ENCODE results near the gene FBXL7.

FBXL7 gene

DNA sequence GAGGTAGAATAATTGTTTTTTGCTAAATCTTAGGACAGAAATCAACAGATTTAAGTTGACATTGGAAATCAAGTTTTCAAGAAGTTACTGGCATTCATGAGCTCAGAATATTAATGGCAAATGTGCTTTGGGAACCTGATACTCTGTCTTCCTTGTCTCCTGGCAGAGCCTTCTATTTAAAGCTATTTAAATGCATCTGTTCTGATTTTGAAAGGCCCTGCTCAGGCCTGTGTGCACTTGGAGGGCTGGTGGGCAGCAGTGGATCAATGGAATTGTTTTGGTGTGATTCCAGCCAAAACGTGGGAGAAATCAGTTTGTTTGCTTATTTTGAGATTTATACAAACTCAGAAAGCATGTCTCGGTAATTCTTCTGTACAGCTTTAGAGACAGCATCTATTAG lies 38.5 kb downstream of the FBXL7 start:
- no peak for DNase-seq (ENCODE audit: low read depth in 1 of 2, low spot score in 1 of 2)

DNA sequence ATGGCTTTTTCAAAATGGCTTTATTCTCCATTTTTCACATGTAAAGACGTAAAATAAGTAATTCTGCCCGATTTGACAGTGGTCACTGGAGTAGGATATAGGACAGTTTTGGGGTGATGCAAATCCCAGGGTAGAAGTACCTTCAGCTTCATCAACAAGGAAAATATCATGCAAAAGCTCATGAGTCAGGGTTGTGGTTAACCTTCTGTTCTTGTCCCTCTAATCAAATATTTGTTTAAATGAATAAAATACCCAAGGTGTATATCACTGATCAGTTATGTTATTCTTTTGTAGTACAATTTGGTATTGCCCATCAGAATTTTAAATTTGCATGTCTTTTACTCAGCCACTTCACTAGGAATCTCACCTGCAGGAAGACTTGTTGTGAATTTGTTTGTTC lies 40.0 kb downstream of the FBXL7 start:
- DNase-seq (ENCODE audit: low read depth in 1 of 2, low spot score in 1 of 2), result no peak

DNA sequence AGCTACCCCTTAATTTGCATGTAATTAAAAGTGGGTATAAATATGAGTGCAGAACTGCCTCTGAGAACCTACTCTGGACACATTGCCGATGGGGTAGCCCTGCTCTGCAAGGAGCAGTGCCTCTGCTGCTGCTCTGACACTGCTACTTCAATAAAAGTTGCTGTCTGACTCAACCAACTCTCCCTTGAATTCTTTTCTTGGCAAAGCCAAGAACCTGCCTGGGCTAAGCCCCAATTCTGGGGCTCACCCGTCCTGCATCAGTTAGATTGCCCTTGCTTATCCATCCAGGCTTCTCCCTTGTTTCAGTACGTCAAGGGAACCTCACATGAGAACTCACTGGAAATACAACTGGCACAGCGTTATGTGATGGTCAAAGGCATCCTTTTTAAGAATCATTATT lies 44.1 kb downstream of the FBXL7 start:
- DNase-seq (ENCODE audit: low read depth in 1 of 2, low spot score in 1 of 2), result no peak

DNA sequence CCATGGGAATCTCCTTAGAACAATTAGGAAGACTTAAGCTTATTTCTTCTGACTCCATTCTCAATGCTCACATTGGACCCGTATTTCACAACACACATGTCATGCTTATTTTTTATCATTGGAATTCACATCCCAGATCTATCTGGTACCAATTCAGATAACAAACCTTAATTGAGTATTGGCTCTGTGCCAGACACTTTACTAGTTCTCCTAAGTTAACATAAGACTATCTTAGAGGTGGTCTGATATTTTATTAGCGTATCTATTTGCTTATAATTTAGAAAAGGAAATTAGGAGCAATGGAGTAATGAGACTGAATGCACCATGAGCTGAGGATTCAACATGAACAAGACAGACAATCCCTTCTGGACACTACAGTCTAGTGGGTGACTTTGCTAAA lies 45.1 kb downstream of the FBXL7 start:
- no peak for DNase-seq (ENCODE audit: low read depth in 1 of 2, low spot score in 1 of 2)

DNA sequence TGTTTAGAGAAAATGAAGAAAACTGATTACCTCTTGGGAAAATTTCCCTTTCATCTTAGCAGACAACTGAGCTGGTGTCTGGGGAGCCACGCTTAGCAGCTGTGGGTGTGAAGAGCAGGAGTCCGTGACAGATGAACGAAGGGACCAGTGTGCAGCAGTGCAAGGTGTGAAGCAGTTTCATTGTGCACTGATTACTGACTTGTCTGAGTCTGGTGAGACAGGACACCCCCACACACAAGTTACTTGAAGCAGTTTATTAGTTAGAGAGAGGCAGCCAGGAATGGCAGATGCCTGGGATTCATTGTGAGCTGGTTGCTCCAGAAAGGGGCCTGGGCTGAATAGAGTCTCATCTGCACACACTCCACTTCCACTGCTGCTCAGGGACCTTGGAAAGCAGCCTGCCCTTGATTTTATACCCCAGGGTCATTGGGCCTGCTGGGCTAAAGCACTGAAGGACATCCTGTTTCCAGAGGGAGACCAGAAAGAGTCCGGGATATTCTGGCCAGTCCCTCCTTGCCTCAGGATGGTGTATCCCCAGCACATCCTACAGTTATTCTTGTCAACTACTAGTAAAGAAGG lies 47.4 kb downstream of the FBXL7 start:
- DNase-seq (ENCODE audit: low read depth in 1 of 2, low spot score in 1 of 2), result no peak

DNA sequence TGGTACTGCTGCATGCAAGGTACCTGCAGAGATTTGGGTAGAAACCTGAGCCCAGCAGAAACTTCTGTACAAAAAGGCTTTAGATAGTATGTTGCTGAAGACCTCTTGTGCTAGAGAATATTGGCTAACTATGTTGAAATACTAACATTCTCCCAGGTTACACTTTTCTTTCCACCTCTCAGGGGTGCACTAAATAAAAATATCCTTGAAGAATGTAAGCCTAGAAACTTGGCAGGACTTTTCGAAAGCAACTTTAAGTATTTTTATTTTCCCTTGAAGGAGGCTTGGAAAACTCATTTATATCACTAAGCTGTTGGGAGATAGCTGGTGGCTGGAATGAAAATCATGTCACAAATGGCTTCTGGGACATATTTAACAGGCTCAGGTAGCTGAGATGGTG lies 50.0 kb downstream of the FBXL7 start:
- DNase-seq (ENCODE audit: low read depth in 1 of 2, low spot score in 1 of 2), result no peak

DNA sequence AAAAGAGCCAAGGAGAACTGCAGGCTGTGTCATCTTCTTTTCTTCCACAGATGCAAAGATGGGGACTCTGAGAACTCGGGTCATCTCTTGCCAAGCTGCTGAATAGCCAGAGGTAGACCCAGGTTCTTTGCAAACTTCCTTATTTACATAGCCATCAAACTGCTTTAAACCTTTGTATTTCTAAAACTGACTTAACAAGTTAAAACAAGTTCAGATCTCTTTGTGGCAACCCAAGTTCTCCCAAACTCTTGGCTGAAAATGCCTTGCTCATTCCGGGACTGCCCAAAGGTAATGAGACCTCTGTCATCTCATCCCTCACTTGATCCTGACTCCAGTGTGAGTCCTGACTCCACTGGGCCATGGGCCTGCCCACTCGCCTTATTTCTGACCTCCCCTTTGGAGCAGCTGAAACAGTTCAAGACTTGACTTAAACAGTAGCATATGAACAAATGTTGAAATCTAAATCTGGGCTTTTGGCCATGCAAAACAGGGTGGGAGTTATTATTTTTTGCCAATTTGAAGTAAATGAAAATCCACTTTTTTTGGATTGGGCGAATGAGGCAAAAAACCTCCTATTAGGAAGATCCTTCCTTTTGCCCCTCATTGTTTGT lies 50.6 kb downstream of the FBXL7 start:
- DNase-seq (ENCODE audit: low read depth in 1 of 2, low spot score in 1 of 2), result no peak

DNA sequence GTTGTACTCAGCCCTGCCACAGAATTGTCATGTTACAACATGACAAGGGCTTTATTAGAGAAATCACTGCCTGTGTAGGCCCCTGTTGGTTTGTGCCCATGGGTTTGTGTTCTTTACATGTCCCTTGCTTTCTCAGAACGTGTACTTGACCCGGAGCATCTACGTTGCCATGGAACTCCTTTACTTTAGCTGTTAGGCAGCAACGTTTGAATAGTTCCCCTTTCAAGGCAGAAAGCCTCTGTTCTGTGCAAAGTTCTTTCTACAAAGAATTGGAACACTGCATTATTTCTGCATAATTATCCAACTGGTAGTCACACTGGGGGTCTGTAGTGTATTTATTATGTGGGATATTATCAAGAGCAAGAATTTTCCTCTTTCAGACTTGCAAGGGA lies 51.1 kb downstream of the FBXL7 start:
- DNase-seq (ENCODE audit: low read depth in 1 of 2, low spot score in 1 of 2), result no peak

DNA sequence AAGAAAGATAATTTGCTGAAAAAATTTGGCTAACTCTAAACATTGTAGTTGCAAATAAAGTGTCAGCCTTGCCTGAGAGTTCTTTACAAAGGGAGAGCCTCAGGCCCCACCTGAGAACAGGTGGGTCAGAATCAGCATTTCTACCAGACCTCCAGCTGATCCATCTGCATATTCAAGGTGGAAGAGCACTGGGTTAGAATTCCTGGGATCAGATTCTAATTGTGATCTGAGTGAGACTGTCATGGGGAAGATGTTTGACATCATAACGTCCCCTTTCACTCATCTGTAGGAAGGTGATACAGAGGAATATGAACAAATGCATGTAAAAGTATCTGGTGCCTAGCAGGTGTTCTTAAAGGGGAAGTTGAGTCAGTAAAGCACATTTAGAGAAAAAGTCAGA lies 54.6 kb downstream of the FBXL7 start:
- no peak for DNase-seq (ENCODE audit: low read depth in 1 of 2, low spot score in 1 of 2)

DNA sequence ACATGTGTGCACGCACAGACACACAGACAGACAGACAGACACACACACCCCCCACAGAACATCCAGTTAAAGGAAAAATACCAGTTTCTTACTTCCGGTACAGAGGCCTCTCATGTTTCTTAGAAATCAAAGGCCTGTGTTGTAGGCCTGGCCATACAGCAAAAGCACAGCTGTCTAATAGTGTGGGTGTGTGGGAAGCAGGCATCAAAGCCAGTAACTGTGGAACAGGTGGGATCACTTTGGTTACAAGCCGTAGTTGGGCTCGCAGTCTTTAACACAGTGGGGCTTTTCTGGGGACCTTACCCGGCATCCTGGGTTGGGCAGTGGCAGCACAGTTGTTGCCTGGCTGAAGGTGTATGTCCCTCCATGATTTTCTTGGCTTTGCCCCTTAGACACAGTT lies 55.2 kb downstream of the FBXL7 start:
- no peak for DNase-seq (ENCODE audit: low read depth in 1 of 2, low spot score in 1 of 2)

DNA sequence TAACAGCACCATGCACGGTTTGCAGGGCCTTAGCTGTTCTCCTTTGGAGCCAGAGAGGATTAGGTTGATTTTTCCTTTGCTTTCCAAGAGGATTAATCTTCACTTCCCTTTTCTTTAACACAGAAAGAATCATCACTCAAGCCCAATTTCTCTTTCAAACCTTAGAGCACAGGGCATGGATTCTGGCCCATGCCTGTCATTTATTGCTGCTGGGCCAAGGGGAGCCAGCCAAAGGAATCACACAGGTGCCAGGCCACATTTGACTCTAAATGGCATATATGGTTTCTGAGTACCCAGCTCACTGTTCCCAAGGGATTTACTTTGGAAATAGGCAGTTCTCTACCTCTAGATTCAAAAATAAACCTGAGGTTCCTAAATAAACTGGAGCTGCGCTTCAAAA lies 58.3 kb downstream of the FBXL7 start:
- DNase-seq (ENCODE audit: low read depth in 1 of 2, low spot score in 1 of 2), result no peak

DNA sequence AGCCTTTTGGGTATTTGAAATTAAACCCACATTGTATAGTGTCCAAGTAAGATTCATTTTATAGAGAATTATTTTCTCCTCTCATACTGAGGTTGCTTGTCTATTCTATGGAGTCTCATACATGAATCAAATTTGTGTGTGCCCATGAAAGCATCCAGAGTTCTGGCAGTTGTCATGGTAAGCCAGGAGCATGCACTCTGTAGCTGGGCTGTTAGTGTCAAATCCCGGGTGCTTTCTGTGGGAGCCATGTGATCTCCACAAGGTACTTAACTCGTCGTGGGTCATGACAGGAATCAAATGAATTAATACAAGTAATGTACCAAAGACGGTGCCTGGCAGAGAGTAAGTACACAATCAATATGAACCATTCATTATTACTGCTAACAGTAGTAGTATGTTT lies 58.7 kb downstream of the FBXL7 start:
- DNase-seq (ENCODE audit: low read depth in 1 of 2, low spot score in 1 of 2), result no peak

DNA sequence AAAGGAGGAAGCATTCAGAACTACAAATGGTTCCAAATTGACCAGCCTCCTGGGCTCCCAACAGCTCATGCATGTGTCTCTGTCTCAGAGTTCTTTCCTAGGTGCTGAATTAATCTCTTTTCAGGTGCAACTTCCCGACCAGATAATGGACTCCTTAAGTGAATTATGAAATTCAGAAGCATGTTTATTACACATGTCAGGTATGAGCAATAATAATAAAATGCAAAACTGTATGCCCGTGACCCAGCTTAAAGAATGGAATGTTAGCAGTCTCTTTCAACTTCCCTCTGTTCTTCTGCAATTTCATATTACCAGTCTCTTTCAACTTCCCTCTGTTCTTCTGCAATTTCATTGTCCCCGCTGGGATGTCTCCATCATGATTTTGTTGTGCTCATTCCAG lies 60.4 kb downstream of the FBXL7 start:
- no peak for DNase-seq (ENCODE audit: low read depth in 1 of 2, low spot score in 1 of 2)

DNA sequence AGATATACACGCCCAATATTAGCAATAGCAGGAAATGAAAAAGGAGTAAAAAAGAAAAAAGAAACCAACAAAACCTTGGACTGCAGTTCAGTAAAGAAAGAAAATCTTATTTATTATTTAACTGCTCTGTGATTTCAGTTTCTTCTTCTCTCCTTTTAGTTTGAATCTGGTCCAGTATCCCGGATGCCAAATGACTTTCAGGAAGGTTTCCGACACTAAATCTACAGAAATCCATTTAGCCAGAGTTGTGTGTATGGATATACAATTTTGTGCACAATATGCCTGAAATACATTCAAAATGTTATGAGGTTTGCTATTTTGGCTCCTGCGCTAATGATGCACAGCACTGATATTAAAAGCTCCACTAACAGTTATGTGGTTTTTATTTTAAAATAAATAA lies 64.5 kb downstream of the FBXL7 start:
- DNase-seq (ENCODE audit: low read depth in 1 of 2, low spot score in 1 of 2), result no peak

DNA sequence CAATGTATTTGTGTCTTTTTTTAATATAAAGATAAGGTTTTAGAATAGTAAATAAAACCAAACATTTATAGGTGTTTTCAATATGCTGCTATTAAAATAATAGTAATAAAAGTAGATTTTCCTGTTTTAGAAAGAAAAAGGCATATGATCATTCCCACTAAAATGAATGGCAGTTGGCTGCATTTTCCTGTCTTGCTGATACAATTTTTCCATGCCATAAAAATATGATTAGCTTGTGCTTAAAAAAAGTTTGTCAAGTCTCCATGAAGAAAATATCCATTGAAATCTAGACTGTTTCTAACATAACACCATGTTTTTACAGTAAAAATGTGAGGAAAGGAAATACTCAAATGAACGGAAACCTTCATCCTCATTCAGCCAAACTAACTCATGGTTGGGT lies 65.0 kb downstream of the FBXL7 start:
- no peak for DNase-seq (ENCODE audit: low read depth in 1 of 2, low spot score in 1 of 2)

DNA sequence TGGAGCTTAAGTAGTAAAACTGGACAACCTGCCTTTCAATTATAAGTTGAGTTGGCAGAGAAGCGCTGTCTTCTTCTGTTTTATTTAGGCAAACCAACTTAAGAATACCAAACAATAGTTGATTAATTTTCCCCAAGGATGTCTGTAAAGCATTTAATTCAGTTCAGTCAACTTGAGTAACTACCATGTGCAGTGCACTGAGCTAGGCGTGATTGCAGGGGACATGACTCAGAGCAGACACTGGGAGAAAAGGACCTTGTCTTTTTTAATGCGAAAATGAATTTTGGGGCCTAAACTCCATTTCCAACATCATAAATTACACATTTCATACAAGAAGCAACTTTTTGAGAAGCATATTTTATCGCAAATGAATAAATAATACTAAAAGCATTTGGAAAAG lies 66.3 kb downstream of the FBXL7 start:
- DNase-seq (ENCODE audit: low read depth in 1 of 2, low spot score in 1 of 2), result no peak

DNA sequence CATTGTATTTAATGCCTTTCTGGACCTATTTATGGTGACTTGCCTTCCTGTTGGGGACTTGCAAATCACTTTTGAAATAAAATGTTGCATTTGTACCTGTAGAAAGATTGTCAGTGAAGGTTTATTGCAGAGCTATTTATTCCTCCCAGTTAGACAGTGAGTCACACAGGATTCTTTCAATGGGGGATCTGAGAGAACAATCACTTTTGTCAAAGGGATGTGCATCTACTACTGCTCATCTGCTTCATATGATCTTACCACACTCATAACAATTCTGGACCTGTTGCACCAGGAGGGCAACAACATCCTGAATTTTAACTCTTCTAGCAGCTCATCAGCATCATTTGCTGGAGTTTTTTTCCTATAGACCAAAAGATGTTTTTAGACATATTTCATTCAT lies 66.8 kb downstream of the FBXL7 start:
- no peak for DNase-seq (ENCODE audit: low read depth in 1 of 2, low spot score in 1 of 2)

DNA sequence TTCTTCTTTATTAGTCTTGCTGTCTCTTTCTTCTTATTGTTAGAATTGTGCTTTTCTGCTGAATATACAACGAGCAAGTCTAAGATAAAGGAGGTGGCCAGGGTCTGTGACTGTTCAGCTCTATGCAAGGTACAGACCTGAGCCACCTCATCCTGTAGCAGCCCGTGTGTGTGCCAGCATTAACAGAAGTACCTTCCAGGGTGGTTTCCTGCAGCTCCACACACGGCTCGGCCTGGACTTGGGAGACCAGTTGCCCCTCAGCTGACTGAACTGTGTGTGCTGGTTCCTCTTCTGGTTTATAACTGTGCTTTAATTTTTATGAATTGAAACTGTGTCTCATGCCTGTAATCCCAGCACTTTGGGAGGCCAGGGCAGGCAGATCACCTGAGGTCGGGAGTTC lies 70.5 kb downstream of the FBXL7 start:
- no peak for DNase-seq (ENCODE audit: low read depth in 1 of 2, low spot score in 1 of 2)

DNA sequence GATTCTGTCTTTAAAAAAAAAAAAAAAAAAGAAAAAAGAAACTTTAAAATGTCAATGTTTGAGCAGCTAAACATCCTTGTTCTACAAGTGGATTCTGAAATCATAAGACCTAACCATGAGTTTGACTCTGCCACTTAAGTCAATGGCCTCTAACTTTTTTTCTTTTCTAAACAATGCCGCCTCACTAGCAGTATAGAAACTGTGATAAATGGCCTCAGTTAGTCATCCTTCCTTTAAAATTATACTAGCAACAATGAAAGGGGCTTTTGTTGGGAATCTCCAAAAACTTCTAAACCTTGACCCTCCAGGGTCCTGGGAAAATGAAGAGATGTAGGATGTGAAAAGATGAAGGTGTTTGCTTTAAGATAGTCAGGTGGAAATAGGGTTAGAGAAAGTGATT lies 71.1 kb downstream of the FBXL7 start:
- DNase-seq (ENCODE audit: low read depth in 1 of 2, low spot score in 1 of 2), result no peak

DNA sequence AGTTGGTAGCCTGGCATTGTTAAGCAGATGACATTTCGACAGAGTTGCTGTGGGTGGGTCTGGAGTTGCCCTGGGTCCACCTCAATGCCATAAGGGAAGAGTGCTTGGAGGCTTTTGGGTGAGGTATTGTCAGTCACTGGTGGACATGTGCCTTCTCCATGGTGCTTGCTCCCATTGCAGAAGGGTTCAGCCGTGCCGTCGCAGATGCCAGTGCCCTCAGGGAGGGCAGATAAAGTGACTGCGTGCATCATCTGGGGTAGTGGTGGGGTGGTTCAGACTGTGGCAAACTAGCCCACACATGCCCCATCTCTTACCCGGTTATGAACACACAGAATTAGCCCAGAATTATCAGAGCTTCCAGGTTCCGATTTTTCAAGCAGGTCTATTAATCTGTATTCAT lies 71.6 kb downstream of the FBXL7 start:
- no peak for DNase-seq (ENCODE audit: low read depth in 1 of 2, low spot score in 1 of 2)

DNA sequence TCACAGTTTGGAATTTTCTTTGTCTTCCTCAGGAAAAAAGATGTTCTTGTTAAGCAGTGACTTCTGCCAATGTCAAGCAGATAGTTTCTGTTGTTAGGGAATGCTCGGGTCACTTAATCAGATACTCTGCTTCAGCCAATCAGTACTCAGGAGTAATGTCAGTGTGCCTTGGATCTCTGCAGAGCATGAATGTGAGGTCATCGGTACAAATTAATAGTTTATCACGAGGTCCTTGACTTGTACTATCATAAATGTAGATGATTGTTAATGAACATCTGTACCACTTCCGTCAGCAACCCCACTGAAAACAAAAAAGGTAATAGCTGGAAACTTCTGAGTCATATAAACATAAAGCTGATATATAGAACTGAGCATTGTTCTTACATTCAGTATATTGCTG lies 73.6 kb downstream of the FBXL7 start:
- DNase-seq (ENCODE audit: low read depth in 1 of 2, low spot score in 1 of 2), result no peak

DNA sequence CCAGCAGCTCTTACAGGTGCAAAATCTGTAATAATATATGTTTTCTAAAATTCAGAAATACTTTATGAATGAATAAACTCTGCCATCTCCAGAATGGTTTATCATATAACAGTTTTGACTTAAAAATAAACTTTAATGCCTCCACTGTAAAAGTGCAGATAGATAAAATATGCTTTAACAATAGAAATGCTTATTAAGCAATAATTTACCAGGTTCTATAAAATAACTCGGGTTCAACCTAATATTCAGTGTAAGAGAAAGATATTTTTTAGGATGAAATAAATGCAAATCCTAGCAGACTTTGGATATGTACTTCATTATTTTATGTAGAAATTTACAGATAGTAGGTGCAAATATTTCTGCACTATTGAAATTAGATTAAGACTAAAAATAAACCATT lies 74.1 kb downstream of the FBXL7 start:
- DNase-seq (ENCODE audit: low read depth in 1 of 2, low spot score in 1 of 2), result no peak

DNA sequence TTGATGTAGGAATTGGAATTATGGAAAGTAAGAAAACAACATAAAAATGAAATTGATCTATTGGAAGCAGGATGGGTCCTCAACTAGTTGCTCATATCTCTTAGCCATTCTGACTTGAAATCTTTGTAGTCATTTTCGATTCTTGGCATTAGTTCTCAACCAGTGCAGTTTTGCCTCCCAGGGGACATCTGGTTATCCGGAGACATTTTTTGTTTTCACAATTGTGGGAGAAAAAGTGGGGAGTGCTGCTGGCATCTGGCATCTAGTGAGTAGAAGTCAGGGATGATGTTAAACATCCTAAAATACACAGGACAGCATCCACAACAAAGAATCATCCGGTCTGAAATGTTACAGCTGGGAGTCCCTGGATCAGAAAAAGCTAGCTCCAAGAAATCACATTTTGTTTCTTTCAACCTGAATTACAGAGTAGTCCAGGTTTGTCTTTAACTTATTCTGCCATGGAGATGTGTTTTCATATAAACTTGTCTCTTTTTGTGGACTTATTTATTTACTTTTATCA lies 74.9 kb downstream of the FBXL7 start:
- DNase-seq (ENCODE audit: low read depth in 1 of 2, low spot score in 1 of 2), result no peak

Measured in stimulated activated CD4-positive, alpha-beta T cell treated with anti-CD3 and anti-CD28 coated beads, Interleukin-15, amount 100 ng/mL, for 1 hour (primary cell).